ENCODE measurements around the gene VPS18.
"Not testable (repeated sequence)": the region's sequence is repeated elsewhere in the genome, so short reads cannot be mapped to it uniquely, and the experiment has no call there.

The VPS18 gene, protein sequence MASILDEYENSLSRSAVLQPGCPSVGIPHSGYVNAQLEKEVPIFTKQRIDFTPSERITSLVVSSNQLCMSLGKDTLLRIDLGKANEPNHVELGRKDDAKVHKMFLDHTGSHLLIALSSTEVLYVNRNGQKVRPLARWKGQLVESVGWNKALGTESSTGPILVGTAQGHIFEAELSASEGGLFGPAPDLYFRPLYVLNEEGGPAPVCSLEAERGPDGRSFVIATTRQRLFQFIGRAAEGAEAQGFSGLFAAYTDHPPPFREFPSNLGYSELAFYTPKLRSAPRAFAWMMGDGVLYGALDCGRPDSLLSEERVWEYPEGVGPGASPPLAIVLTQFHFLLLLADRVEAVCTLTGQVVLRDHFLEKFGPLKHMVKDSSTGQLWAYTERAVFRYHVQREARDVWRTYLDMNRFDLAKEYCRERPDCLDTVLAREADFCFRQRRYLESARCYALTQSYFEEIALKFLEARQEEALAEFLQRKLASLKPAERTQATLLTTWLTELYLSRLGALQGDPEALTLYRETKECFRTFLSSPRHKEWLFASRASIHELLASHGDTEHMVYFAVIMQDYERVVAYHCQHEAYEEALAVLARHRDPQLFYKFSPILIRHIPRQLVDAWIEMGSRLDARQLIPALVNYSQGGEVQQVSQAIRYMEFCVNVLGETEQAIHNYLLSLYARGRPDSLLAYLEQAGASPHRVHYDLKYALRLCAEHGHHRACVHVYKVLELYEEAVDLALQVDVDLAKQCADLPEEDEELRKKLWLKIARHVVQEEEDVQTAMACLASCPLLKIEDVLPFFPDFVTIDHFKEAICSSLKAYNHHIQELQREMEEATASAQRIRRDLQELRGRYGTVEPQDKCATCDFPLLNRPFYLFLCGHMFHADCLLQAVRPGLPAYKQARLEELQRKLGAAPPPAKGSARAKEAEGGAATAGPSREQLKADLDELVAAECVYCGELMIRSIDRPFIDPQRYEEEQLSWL

DNA sequence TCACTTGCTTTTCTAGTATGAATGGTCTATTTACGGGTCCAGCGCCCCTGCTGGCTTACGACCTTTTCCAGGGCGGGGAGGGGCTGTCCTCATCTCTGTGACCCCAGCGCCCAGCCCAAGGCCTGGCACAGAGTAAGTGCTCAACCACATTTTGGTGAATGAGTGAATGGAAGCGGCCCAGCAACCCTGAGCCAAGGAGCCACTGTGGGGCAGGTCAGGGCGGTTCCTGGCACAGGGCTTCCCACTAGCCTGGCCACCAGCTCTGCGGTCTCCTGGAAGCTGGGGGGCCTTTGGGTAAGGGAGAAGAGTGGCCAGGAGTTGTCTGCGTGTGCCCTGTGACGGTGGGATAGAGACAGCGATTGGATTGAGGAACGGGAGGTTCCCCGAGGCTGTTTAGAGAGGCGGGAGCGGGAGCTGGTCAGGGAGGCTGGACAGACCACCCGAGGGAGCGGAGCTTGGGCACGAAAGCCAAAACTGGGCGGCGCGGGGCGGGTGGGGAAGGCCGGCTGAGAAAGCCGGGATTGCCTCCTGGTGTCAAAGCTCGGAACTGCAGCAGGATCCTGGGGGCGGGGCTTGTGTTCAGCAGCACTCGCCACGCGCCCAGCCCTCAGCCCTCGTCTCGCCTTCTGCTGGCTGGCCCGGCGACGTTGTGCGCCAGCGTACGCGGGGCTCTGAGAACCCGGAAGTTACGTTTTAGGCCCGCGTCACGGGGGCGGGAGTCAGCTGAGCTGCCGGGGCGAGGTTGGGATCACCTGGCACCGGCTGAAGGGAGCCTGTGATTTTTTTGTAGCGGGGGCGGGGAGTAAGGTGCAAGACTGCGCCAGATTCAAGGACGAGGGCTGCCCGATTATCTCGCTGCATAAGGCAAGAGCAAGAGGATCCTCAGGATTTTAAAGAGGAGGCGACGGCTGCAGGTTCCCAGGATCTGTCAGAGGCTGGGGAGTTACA is at the start of gene VPS18:
TSS of gene VPS18 (plus strand) at position 718 of the 948 bp plus-strand sequence. CDS start 319 bp downstream, outside the sequence.
- peak; percentile 100 for DNase-seq

GRCh38 chr15:40844696-40845030 is 49.6 kb upstream of the VPS18 start:
- DNase-seq: peak; percentile 43 to 49

GRCh38 chr15:40845036-40845435 is 49.2 kb upstream of the VPS18 start:
- no peak for DNase-seq

DNA sequence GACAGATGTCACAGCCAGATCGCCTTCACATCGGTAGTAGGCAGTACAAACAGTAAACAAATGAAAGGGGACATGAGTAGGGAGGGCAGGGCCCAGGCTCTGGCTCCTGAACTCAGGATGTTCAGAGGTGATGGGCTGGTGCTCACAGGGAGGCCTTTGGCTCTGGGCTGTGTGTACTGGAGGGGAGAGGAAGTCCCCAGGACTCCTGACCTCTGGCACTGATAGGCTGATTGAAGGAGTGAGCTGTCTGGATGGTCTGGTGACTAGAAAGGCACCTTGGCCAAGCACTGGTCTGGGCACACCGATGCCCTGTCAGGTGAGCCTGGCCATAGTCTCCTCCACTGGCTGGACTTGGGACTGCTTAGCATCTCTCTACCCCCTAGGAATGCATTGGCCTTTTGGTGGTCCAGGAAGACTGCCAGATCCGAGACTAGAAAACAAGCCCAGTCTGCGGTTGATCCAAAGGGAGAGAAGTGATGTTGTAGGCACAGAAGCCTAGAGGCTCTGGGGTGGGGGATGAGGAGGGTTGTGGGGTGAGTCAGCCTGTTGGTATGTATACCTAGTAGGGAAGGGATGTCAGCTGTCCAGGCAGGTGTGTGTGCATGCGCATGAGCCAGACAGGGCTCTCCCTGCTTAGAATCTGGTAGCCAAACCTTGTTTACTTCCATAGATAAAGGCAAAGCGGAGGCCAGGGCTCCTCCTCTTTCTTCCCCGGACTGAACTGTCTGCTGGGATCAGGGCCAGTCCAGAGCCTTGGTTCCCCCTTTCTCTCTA is 48.6 kb upstream of the VPS18 start:
- DNase-seq: no peak

DNA sequence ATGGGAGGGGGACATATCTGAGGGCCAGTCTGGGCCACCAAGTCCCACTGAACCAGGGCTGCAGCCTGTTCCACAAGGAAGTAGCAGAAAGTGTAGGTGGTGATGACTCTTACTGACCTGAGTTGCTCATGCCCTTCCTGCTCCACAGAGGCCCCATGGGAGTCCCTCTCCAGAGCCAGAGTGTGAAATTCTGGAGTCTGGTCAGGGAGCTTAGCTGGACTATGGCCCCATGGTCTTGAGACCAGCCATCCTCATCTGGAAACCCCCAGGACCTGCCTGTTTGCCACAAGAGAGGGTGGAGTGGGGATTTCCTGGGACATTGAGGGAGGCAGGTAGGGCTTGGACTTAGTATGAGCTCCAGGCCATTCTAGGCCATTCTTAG is 47.4 kb upstream of the VPS18 start:
- no peak for DNase-seq

GRCh38 chr15:40847223-40847961 is 46.9 kb upstream of the VPS18 start:
- no peak for DNase-seq

DNA sequence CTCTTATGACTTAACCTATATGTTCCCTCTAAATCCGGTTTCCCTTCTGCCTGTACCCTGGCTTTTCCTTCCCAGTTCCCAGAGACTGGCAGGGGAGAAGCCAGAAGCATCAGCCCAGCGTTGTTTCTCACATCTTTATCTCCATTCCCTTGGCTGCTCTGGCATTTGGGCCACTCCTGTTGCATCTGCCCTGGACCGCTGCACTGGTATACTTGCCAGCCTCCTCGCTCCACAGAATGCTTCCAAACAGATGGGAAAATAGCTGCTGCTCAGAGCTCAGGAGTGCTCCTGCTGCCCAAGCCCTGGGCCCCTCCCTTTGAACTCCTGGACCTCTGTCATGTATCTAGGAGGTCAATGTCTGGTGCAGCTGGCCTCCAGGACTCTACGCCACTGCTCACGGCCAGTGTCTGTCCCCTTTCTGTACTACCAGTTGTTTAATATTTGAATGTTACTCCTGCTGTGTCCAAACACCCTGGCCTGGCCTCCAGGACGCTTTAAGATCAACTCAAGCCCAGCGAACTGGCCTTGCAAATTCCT is 43.6 kb upstream of the VPS18 start:
- no peak for DNase-seq

GRCh38 chr15:40852529-40852928 is 41.7 kb upstream of the VPS18 start:
- no peak for DNase-seq

DNA sequence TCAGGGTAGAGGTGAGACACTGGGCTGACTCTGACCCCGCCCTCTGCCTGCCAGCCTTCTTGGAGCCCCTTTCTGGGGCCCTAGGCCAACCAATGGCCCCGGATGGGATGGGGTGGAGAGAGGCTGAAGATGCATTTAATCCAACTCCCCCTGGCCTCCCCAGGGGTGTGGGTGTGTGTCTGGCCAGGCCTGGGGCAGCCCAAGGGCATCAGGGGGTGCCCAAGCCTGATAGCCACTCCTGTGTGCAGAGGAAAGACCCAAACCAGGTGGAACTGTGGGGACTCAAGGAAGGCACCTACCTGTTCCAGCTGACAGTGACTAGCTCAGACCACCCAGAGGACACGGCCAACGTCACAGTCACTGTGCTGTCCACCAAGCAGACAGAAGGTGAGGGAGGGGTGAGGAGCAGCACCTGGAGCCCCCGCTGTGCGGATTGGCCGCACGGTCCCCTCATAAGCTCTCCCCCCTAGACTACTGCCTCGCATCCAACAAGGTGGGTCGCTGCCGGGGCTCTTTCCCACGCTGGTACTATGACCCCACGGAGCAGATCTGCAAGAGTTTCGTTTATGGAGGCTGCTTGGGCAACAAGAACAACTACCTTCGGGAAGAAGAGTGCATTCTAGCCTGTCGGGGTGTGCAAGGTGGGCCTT is 40.9 kb upstream of the VPS18 start:
- DNase-seq: no peak

- DNase-seq: no peak
Observed at GRCh38 chr15:40854161-40854560, 40.1 kb upstream of the VPS18 start.

DNA sequence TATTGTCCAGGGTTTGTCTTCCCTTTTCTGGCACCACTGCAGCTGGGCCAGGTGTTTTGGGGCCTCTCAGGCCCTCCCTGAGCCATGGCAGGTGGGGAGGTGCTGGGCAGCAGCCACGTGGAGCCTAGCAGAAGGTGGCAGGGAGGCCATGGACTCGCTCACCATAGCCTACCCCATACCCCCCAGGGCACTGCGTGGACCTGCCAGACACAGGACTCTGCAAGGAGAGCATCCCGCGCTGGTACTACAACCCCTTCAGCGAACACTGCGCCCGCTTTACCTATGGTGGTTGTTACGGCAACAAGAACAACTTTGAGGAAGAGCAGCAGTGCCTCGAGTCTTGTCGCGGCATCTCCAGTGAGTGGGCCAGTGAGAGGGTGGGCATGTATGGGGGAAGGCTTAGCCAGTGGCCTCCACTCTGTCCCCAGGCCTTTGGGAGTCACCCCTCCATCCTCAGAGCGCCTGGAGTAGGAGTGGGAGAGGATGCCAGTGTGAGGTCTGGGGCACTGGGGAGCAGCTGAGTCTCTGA is 38.5 kb upstream of the VPS18 start:
- no peak for DNase-seq

DNA sequence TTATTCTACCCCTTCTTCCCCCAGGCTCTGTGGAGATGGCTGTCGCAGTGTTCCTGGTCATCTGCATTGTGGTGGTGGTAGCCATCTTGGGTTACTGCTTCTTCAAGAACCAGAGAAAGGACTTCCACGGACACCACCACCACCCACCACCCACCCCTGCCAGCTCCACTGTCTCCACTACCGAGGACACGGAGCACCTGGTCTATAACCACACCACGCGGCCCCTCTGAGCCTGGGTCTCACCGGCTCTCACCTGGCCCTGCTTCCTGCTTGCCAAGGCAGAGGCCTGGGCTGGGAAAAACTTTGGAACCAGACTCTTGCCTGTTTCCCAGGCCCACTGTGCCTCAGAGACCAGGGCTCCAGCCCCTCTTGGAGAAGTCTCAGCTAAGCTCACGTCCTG is 37.5 kb upstream of the VPS18 start:
- no peak for DNase-seq

GRCh38 chr15:40857601-40858341 is 36.5 kb upstream of the VPS18 start:
- DNase-seq: peak; percentile 86 to 87

- DNase-seq: no peak
Observed at GRCh38 chr15:40858706-40859105, 35.5 kb upstream of the VPS18 start.

DNA sequence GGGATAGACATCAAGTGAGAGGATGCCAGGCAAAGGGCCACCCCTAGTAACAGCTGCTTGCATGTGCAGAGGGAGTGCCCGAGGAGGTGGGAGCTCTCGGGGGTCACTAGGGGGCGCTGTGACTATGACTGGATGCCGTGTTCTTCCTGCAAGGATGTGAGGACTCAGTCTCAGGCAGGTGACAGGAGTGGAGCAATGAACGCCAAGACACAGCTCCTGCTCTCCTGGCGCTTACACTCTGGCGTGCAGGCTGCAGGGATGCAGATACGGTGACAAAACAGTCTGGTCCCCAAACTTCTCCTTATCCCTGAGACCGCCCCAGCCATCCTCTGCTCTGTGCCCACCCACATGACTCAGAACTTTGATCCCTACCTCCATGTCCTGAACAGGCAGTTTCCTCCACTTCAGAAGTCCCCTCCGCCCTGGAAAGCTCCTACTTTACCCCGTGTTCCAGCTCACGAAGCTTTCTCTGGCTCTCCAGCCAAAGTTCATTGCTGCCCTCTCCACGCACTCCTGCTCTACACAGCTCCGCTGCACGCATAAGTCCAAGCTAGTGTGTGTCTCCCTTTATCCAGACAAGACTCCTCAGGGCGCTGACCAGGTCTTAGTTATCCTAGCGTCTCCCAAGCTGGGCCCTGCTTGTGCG is 34.9 kb upstream of the VPS18 start:
- DNase-seq: peak; percentile 90 to 92

- DNase-seq: not testable (repeated sequence)
Observed at GRCh38 chr15:40861147-40861546, 33.1 kb upstream of the VPS18 start.

GRCh38 chr15:40863660-40864270 is 30.5 kb upstream of the VPS18 start:
- no peak for DNase-seq

GRCh38 chr15:40867199-40867598 is 27.1 kb upstream of the VPS18 start:
- DNase-seq: no peak

All from stimulated activated CD4-positive, alpha-beta T cell treated with anti-CD3 and anti-CD28 coated beads, Interleukin-2, amount 100 ng/mL, for 24 hours (primary cell).